Calu3 (cell line): Measurements from ENCODE around the gene MYO3B. TPM values are rescaled to one million over a fixed set of nuclear protein-coding genes. Genes with fewer than 3 reads are reported as not detected.

Experiments used
- BruUV-seq: library from RNA; stranded (reverse); fragments of 400-500 nt; replicated peaks from 2 replicates; lab custom pipeline; 2021; lab: Mats Ljungman, UMichigan
- CTCF ChIA-PET: fragments of 300-600 bp; sonication (Branson Sonifier 250); formaldehyde crosslinking; loops from one replicate; lab custom pipeline; 2022; ENCODE audit warnings: antibody characterized with exemption; lab: Charles Lee
- DNase-seq: peaks from one replicate; pipeline ENCODE4 v3.0.0; 2022
- H3K27ac Mint-ChIP-seq: one replicate; pipeline ENCODE4 v1.8.0; 2022; ENCODE audit warnings: mixed read lengths; ENCODE audit not compliant: unreplicated experiment
- H3K27me3 Mint-ChIP-seq: one replicate; pipeline ENCODE4 v1.8.0; 2022; ENCODE audit warnings: mixed read lengths; ENCODE audit not compliant: unreplicated experiment
- H3K36me3 Mint-ChIP-seq: one replicate; pipeline ENCODE4 v1.8.0; 2022; ENCODE audit warnings: mild to moderate bottlenecking, moderate library complexity, mixed read lengths; ENCODE audit not compliant: insufficient read depth, unreplicated experiment
- H3K4me1 Mint-ChIP-seq: one replicate; pipeline ENCODE4 v1.8.0; 2022; ENCODE audit warnings: mild to moderate bottlenecking, low read depth, mixed read lengths; ENCODE audit not compliant: unreplicated experiment
- H3K4me3 Mint-ChIP-seq: one replicate; pipeline ENCODE4 v1.8.0; 2022; ENCODE audit warnings: mild to moderate bottlenecking, low read depth, moderate library complexity, mixed read lengths; ENCODE audit not compliant: unreplicated experiment
- H3K9me3 Mint-ChIP-seq: one replicate; pipeline ENCODE4 v1.8.0; 2022; ENCODE audit warnings: low read depth, mixed read lengths; ENCODE audit not compliant: unreplicated experiment
- CTCF ChIP-seq: fragments of 200-600 bp; IDR thresholded peaks from one replicate; pipeline ENCODE4 v1.8.0; 2022; ENCODE audit warnings: antibody characterized with exemption; ENCODE audit not compliant: unreplicated experiment
- intact Hi-C: fragments of 100-400 bp; cut with micrococcal nuclease; formaldehyde crosslinking; loops from one replicate; pipeline ENCODE4 v1.10.0; 2022; ENCODE audit not compliant: unreplicated experiment
- total RNA-seq: library from RNA; stranded (reverse); gene quantifications from 2 replicates; pipeline ENCODE4 v1.2.3, GENCODE V29; 2022

The MYO3B gene
- total RNA-seq, 1 experiment from 2014 or later: 5.0 TPM

GRCh38 chr2:170695521-170696410, 517.8 kb downstream of the MYO3B start:
- no TSS peak for BruUV-seq
- Mint-ChIP-seq H3K4me3 (no peak overlapping the region), H3K36me3 (no peaks in the 10 kb centered on the region), H3K4me1 (no peaks in the 10 kb centered on the region), H3K27ac (no peak overlapping the region), H3K9me3 (no peaks in the 10 kb centered on the region), H3K27me3 (peaks cover 2% of the 10 kb centered on the region)
- intact Hi-C loops: no loop called here
- TF ChIP-seq CTCF: no peak
- no peak for DNase-seq
- CTCF ChIA-PET: interaction anchor here (0.6 kb wide), 1 partner anchor 121 kb away, joined by 3 read pairs; the partner anchor contains the start of gene GAD1

GRCh38 chr2:170696948-170697347, 519.0 kb downstream of the MYO3B start:
- no peak for TF ChIP-seq CTCF
- H3K9me3 Mint-ChIP-seq: no peaks in the 10 kb centered on the region
- CTCF ChIA-PET: no interaction called here
- peaks cover 13% of the 10 kb centered on the region for H3K27me3 Mint-ChIP-seq
- H3K27ac Mint-ChIP-seq: no peak overlapping the region
- H3K4me1 Mint-ChIP-seq: no peaks in the 10 kb centered on the region
- no peak overlapping the region for H3K4me3 Mint-ChIP-seq
- BruUV-seq: no TSS peak
- intact Hi-C loops: no loop called here
- H3K36me3 Mint-ChIP-seq: no peaks in the 10 kb centered on the region
- DNase-seq: no peak

GRCh38 chr2:170701011-170701410, 523.1 kb downstream of the MYO3B start:
- intact Hi-C loops: no loop called here
- no peak for TF ChIP-seq CTCF
- Mint-ChIP-seq H3K4me1 (no peaks in the 10 kb centered on the region), H3K9me3 (peaks cover 4% of the 10 kb centered on the region), H3K27ac (no peak overlapping the region), H3K27me3 (peaks cover 28% of the 10 kb centered on the region), H3K36me3 (no peaks in the 10 kb centered on the region), H3K4me3 (no peak overlapping the region)
- no peak for DNase-seq
- BruUV-seq: no TSS peak
- CTCF ChIA-PET: no interaction called here

- intact Hi-C loops: no loop called here
These were observed 526.0 kb downstream of the MYO3B start for GRCh38 chr2:170703776-170704476.

More at GRCh38 chr2:170703776-170704476, 526.0 kb downstream of the MYO3B start:
- H3K4me3 Mint-ChIP-seq: no peak overlapping the region
- H3K4me1 Mint-ChIP-seq: no peaks in the 10 kb centered on the region
- CTCF ChIA-PET: interaction anchor here (0.6 kb wide), 1 partner anchor 325 kb away, joined by 4 read pairs; no protein-coding TSS in a partner anchor
- H3K9me3 Mint-ChIP-seq: peaks cover 4% of the 10 kb centered on the region
- TF ChIP-seq CTCF: no peak
- BruUV-seq: no TSS peak
- no peaks in the 10 kb centered on the region for H3K36me3 Mint-ChIP-seq
- H3K27me3 Mint-ChIP-seq: peaks cover 42% of the 10 kb centered on the region
- no peak overlapping the region for H3K27ac Mint-ChIP-seq
- DNase-seq: no peak
